Keratinocyte (primary cell): ENCODE measurements around the gene SOST. TPM values are rescaled to one million over a fixed set of nuclear protein-coding genes. Genes with fewer than 3 reads are reported as not detected.

ENCODE experiments used
- DNase-seq: peaks from one replicate; pipeline ENCODE4 v3.0.0-alpha.2; 2011; ENCODE audit warnings: low read depth, missing footprints, low spot score
- FAIRE-seq: peaks from 2 replicates; lab custom pipeline; 2011; peaks lifted over from hg19 to GRCh38; lab: Jason Lieb, UNC
- H2AFZ ChIP-seq: 2 replicates; pipeline ENCODE4 v1.6.0; 2012; ENCODE audit warnings: low read length, control low read depth, inconsistent platforms; ENCODE audit not compliant: control insufficient read depth
- H3K27ac ChIP-seq: 2 replicates; pipeline ENCODE4 v1.5.1; 2011; ENCODE audit warnings: low read length; ENCODE audit not compliant: control insufficient read depth, insufficient read depth
- H3K27me3 ChIP-seq: 3 replicates; pipeline ENCODE4 v1.6.0; 2011; ENCODE audit warnings: low read length; ENCODE audit not compliant: control insufficient read depth, insufficient read depth; ENCODE audit errors: extremely low read depth
- H3K36me3 ChIP-seq, 2 experiments: 2 replicates in 1 of 2; 3 replicates in 1 of 2; pipeline ENCODE4 v1.5.1; 2011; ENCODE audit warnings: low read length in 2 of 2, mild to moderate bottlenecking in 1 of 2; ENCODE audit not compliant: control insufficient read depth in 2 of 2, insufficient read depth in 2 of 2; ENCODE audit errors: extremely low read depth in 1 of 2
- H3K4me1 ChIP-seq: 3 replicates; pipeline ENCODE4 v1.5.1; 2011; ENCODE audit warnings: low read length; ENCODE audit not compliant: control insufficient read depth, insufficient read depth; ENCODE audit errors: extremely low read depth
- H3K4me2 ChIP-seq: 3 replicates; pipeline ENCODE4 v1.6.0; 2011; ENCODE audit warnings: low read depth, low read length; ENCODE audit not compliant: control insufficient read depth, insufficient read depth; ENCODE audit errors: extremely low read depth
- H3K4me3 ChIP-seq, 3 experiments: fragments of 200-600 bp in 1 of 3; sonication (generic) in 1 of 3; 2 replicates in 2 of 3; 3 replicates in 1 of 3; pipeline ENCODE4 v1.5.1; 2011 to 2016; ENCODE audit warnings: low read length in 3 of 3, mild to moderate bottlenecking in 3 of 3, control low read depth in 2 of 3, inconsistent platforms in 1 of 3, low read depth in 1 of 3, mixed read lengths in 1 of 3, mixed run types in 1 of 3, moderate library complexity in 1 of 3; ENCODE audit not compliant: control insufficient read depth in 2 of 3, insufficient read depth in 2 of 3; ENCODE audit errors: extremely low read depth in 1 of 3
- H3K79me2 ChIP-seq: 2 replicates; pipeline ENCODE4 v1.6.0; 2012; ENCODE audit warnings: low read length; ENCODE audit not compliant: control insufficient read depth, insufficient read depth
- H3K9ac ChIP-seq: 3 replicates; pipeline ENCODE4 v1.6.0; 2011; ENCODE audit warnings: low read length; ENCODE audit not compliant: control insufficient read depth, insufficient read depth; ENCODE audit errors: extremely low read depth
- H3K9me1 ChIP-seq: 3 replicates; pipeline ENCODE4 v1.6.0; 2011; ENCODE audit warnings: low read length; ENCODE audit not compliant: control insufficient read depth, insufficient read depth; ENCODE audit errors: extremely low read depth
- H3K9me3 ChIP-seq: 2 replicates; pipeline ENCODE4 v1.5.1; 2012; ENCODE audit warnings: low read depth, low read length; ENCODE audit not compliant: control insufficient read depth
- H4K20me1 ChIP-seq: 3 replicates; pipeline ENCODE4 v1.6.0; 2011; ENCODE audit warnings: low read length; ENCODE audit not compliant: control insufficient read depth, insufficient read depth; ENCODE audit errors: extremely low read depth
- CTCF ChIP-seq, 3 experiments: IDR thresholded peaks in 1 of 3; conservative IDR thresholded peaks in 1 of 3; optimal IDR thresholded peaks in 1 of 3; 2 replicates in 2 of 3; 3 replicates in 1 of 3; pipeline versions ENCODE3 to v1.5.1; 2011; ENCODE audit warnings: low read length in 3 of 3, mild to moderate bottlenecking in 3 of 3, moderate library complexity in 2 of 3, control low read depth in 1 of 3, inconsistent platforms in 1 of 3; ENCODE audit not compliant: insufficient read depth in 2 of 3; ENCODE audit errors: extremely low read depth in 1 of 3
- EZH2 ChIP-seq: IDR thresholded peaks from one replicate; pipeline ENCODE4 v1.6.1; 2012; ENCODE audit warnings: inconsistent platforms, mild to moderate bottlenecking, low read length, moderate library complexity
- dilution Hi-C: fragments of 300-500 bp; cut with MboI; formaldehyde crosslinking; loops from one replicate; pipeline ENCODE4 v1.7.0; 2020; ENCODE audit warnings: low sequenced_read_pairs; ENCODE audit not compliant: extremely low pct_ligation_motif_present
- polyA plus RNA-seq, 5 experiments: library from polyadenylated mRNA; depleted of rRNA in 3 of 5; stranded (reverse) in 3 of 5; stranded (forward) in 1 of 5; unstranded in 1 of 5; fragments of >200 nt; gene quantifications; 1 replicate in 1 of 5; 2 replicates in 3 of 5; 3 replicates in 1 of 5; pipeline versions ENCODE4 v1.2.1 to v1.2.3, GENCODE V29; 2011 to 2012; ENCODE audit warnings: missing spikeins in 2 of 5, low read depth in 1 of 5, low replicate concordance in 1 of 5

Gene SOST
- polyA plus RNA-seq, 1 donor (not counting 4 experiments of a cell fraction or from before 2014, with no cell fraction given): 0.04 TPM

GRCh38 chr17:43754947-43755346, 3.6 kb downstream of the SOST start:
- Histone ChIP-seq H3K9me1 (no peaks in the 10 kb centered on the region), H3K36me3 (no peaks in the 10 kb centered on the region), H3K27me3 (peaks cover 11% of the 10 kb centered on the region), H3K9me3 (no peaks in the 10 kb centered on the region), H2AFZ (no peak overlapping the region), H4K20me1 (no peaks in the 10 kb centered on the region), H3K79me2 (no peaks in the 10 kb centered on the region), H3K4me2 (no peak overlapping the region), H3K9ac (no peak overlapping the region), H3K4me1 (peaks cover 34% of the 10 kb centered on the region), H3K4me3 (no peak overlapping the region), H3K27ac (no peak overlapping the region)
- FAIRE-seq (no peak), DNase-seq (no peak)
- TF ChIP-seq CTCF (optimal IDR thresholded peaks at IDR 0.05 in 1 of 3, IDR thresholded peaks at IDR 0.05 in 1 of 3, conservative IDR thresholded peaks at IDR 0.05 in 1 of 3; ENCODE audit: extremely low read depth in 1 of 3, insufficient read depth in 2 of 3, low read length in 3 of 3) (no peak), EZH2 (no peak)
- dilution Hi-C loops: no loop called here

GRCh38 chr17:43753493-43754129, 5.0 kb downstream of the SOST start:
- dilution Hi-C loops: no loop called here
- peaks cover 11% of the 10 kb centered on the region for H3K27me3 ChIP-seq
- H3K9ac ChIP-seq: no peak overlapping the region
- H4K20me1 ChIP-seq: no peaks in the 10 kb centered on the region
- H2AFZ ChIP-seq: no peak overlapping the region
- no peaks in the 10 kb centered on the region for H3K9me3 ChIP-seq
- H3K4me1 ChIP-seq: peaks cover 30% of the 10 kb centered on the region
- TF ChIP-seq CTCF (optimal IDR thresholded peaks at IDR 0.05 in 1 of 3, IDR thresholded peaks at IDR 0.05 in 1 of 3, conservative IDR thresholded peaks at IDR 0.05 in 1 of 3; ENCODE audit: extremely low read depth in 1 of 3, insufficient read depth in 2 of 3, low read length in 3 of 3) (no peak), EZH2 (no peak)
- FAIRE-seq (peak; percentile 67), DNase-seq (no peak)
- no peak overlapping the region for H3K4me2 ChIP-seq
- H3K27ac ChIP-seq: no peak overlapping the region
- H3K79me2 ChIP-seq: no peaks in the 10 kb centered on the region
- no peaks in the 10 kb centered on the region for H3K9me1 ChIP-seq
- no peak overlapping the region for H3K4me3 ChIP-seq
- H3K36me3 ChIP-seq: no peaks in the 10 kb centered on the region
